Suppressor macrophage treated with lipopolysaccharide for 4 hours (primary cell): ENCODE results near the gene ITGB8.

Source experiments
- DNase-seq: peaks from one replicate; pipeline ENCODE4 v3.0.0-alpha.2; 2020

ITGB8 gene

DNA sequence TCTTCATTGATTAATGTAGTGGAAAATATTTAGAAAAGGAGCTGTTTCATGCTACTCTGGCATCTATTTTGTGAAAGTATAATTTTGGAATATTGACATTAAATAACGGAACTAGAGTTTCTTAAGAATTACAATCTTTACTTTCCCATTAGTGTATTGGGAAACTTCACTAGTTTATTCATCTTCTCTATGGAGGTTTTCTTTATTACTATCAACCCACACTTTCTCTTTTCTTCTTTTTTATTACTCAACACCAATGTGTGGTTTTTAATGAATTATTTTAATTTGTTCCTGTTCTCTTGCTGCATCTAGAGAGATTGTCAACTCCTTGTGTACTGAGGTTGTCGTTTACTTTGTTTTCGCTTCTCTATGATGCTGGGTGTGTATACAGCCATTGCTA lies 20.4 kb upstream of the ITGB8 start:
- peak; percentile 58 for DNase-seq

DNA sequence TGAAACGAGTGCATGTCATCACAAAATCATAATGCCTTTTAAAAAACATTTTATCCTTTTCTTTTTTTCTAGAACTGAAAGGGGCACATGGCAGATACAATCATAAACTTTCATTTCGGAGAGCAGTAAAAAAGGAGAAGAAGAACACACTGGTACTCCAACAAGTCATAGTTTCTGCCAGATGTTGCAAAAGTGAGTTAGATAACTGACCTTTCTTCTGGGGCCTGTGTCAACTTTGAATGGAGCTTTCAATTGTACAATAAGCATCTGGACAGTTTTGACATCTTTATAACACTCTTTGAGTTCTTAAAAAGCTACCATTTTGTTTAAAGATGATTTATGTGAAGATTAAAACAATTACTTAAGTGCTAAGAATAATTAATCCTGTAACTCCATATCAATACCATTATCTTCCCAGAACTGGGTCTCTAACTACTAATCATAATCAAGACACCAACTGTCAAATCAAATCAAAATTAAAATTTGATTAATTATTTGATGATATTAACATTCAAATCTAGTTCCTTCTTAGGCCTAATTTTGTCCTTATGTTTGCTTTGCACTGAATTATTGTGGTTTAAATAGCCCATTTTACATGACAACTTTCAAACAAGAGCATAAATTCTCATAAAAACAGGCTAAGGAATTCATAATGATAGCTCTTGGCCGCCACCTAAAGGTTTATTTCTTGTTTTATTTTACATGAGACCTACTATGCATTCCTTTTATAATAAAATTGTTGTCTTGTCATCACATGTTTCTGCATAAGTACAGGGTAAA lies 19.5 kb upstream of the ITGB8 start:
- DNase-seq: peak; percentile 87

DNA sequence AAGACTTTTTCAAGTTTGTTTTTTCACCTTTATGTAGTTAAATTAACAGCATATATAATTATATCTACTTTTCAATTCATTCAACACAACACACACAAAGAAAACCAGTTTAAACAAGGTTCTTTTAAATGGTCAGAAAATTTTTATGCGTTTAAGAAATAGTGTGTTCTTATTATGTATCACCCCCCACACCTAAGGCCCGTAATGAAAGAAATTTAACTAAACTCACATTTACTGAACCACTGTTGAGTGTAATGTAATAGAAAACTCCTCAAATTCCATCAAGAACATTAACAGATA lies 19.0 kb upstream of the ITGB8 start:
- DNase-seq: no peak

DNA sequence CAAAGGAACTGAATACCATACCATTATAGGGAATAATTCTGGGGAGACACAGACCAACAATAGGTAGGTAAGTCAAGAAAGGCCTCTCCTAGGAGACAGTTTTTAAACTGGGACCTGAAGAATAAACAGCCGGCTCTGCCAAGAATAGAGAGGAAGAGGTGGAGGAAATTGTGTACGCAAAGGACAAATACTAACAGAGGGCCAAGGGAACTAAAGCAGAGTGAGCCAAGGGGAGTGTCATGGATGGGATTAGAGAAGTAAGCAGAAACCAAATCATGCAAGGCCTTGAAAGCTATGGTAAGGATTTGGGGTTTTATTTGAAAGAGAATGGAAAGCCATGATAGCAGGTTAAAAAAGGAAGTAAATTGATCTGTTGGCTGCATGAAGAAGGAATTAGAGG lies 18.1 kb upstream of the ITGB8 start:
- no peak for DNase-seq

DNA sequence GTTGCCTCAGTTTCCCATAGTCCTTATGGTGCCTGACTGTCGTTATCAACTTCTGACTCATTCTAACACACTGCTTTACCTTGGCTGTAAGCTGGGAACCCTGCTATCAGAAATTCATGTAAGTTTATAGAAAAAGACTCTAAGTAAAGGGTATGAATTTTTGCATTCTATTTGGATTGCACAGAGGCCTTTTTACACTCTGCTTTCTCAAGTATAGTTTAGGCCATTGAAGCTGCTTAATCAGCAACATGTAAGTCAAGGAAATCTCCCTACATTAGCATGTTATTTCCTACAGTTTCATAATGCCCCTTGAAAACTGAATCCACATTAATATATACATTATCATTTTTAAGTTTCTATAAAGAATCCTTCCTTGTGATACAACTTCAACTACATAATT lies 17.1 kb upstream of the ITGB8 start:
- DNase-seq: no peak

DNA sequence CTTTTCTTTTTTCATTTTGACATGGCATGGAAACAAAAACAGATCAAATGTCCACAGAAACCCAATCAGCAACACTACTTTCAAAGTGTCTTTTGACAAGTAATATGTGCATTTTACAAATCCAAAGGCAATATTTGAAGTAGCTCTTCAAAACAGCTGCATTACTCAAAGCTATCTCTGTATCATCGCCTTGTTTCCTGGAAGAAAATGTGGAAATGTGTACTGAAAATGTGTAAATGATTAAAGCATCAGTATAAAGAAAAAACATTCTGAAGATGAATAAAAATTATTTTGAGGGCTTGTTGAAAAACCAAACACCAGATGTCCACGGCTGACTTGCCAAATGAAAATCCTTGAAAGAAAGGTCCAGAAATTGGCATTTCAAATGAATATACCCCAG lies 16.5 kb upstream of the ITGB8 start:
- no peak for DNase-seq

DNA sequence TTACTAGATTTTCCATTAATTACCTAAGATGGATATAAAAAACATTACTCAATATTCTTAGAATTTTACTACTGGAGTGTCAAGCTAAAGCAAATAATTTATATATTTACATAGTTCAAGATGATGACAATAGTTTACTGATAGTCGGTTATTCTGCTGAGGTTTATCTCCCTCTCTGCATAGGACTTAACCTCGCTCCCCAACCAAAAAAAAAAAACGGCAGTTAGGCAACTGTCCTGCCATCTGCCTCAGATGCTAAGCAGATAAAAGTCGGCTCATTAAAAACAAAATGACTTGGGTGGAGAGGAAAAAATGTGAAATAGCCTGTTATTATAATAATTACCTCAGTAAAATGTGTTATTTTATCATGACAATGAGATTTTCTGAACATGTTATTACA lies 14.0 kb upstream of the ITGB8 start:
- no peak for DNase-seq

DNA sequence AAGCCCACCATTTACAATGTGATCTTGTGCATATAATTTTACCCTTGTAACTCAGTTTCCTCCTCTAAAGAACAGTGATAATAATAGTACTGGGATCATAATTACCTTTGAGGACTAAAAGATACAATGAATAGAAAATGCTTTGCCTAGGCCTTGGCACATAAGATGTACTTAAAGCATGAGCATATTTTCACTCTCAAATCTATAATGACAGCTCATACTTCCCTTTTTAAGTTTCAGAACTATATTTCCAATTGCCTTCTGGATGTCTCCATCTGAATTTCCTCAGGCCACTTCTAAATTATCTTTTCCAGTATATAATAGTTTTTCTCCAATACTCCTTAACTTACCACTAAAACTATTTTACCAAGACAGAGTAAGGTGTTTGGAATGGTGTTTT lies 13.3 kb upstream of the ITGB8 start:
- peak; percentile 52 for DNase-seq

DNA sequence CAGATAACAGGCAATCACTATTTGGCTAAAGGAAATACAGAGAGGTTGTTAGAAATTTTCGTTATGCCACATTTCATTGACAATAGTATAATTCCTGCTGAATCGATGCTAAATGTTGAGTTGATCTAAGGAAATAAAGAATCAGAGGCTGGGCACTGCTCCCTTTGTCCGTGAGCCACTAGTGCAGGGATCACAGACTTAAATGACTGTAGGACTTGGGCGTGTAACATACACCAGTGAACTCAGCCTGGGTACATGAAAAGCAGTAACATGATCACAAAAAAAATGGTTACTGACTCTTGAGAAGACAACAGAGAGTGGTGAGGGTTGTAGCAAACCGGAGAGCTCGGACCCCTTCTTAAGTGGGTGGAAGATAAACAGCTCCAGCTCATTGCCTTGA lies 11.8 kb upstream of the ITGB8 start:
- no peak for DNase-seq

DNA sequence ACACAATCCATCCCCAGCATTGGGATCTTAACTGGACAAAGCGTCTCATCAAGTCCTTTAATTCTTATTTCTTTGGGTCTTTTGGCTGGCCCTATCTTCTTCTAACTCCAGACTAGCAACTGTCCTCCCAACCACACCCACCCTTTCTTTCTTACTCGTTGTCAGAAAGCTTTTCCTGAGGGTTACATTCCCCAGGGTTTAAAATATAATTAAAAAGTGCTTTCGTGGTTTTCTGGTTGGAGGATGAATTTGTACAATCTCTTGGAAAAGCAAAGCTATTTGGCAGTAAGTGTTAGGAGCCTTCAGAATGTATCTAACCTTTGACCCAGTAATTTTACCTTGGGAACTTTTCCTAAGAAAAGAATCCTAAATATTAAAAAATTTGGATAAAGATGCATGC lies 10.4 kb upstream of the ITGB8 start:
- no peak for DNase-seq

DNA sequence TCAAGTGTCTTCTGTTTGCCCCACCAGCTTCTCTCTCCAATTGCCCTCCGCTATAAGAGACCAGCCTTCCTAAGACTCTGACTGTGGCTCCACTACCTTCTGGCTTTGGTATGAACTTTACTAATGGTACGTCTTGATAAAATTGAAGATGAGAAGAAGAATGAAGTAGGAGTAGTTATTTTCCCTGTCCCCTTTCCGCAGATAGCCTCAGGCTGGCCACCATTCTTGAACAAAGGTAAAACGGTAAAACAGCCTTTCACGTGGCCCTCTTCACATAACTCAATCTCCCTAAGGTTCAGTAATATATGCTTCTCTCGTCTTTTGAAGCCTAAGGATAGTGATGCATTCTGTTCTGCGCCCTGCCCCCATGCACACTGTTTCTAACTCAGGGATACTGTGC lies 9.9 kb upstream of the ITGB8 start:
- no peak for DNase-seq

DNA sequence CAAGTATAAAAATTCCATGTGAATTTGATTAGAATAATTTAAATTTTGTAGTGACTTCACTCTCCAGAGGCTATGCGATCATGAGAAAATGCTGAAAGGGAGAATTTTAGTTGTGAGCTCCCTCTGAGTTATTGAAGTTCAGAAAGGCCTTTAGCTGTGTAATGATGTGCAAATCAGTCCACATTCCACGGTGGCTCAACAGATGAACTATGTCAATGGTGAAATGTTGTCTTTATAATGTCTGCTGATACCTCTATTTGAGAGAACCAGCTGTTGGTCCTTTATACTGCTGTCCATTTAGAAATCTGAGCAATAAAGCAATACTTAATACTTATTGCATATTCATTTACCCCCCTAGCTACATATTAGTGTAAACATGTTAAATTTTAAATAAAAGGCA lies 7.1 kb upstream of the ITGB8 start:
- DNase-seq: no peak

DNA sequence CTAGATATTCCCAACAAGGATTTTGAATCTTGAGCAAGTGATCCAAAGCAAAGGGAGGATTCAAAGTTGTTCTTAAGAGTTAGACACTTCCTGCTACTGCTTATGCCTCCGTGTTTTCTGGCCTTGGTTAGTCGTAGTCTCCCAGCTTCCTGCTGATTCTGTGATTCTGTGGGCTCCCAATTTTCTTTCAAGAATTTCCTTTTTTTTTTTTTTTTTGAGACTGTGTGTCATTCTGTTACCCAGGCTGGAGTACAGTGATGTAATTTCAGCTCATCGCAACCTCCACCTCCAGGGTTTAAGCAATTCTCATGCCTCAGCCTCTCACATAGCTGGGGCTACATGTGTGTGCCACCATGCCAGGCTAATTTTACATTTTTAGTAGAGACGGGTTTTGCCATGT lies 4.4 kb upstream of the ITGB8 start:
- DNase-seq: peak; percentile 42

DNA sequence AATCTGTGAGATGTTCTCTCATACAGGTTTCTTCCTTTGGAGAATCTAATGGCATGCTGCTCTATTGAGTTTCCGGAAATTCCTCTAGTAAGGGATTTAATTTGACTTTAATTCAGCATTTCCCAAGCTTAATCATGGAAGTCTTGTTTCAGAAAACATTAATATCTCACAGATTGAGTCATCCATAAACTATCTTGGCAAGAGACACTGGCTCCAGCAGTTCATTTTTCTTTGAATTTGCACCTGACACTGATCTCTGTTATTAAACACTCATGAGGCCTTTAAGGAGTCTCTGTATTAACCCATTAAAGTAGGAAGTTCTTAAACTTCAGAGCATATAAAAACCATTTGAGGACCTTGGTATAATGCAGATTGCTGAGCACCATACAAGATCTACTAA lies 3.6 kb upstream of the ITGB8 start:
- DNase-seq: no peak

DNA sequence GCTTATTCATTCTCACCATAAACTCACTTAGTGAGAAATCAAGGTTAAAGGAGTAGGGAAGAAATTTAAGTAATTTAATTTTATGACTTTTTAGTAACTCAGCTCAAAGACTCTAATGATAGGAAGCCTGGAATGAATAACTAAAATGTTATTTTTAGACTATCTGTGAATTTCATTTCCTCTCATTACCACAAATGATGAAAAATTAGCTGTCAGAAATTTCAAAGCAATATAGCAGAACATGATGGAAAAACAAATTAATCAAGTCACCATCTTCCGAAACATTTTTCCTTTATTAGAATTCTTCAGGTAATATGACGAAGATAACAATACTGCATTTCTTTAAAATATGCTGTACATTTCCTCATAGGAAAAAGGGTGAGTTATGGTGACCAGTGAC lies 2.7 kb upstream of the ITGB8 start:
- DNase-seq: no peak

DNA sequence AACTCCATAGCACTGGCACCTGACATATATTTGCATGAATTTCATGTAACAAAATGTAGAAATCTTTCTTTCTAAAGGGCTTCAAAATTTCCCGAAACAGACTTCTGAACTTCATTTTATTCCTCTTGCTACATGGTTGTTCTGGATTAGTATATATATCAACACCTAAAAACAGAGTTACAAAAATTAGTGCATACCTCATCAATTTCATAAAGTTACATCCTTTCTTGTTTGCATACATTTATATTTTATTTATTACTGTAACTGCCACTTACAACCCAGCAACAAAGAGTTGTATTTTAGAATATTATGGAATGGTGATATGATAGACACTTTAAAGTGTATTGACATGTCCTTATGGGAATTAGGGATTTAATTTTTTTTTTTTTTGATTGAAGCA lies 2.0 kb upstream of the ITGB8 start:
- no peak for DNase-seq

DNA sequence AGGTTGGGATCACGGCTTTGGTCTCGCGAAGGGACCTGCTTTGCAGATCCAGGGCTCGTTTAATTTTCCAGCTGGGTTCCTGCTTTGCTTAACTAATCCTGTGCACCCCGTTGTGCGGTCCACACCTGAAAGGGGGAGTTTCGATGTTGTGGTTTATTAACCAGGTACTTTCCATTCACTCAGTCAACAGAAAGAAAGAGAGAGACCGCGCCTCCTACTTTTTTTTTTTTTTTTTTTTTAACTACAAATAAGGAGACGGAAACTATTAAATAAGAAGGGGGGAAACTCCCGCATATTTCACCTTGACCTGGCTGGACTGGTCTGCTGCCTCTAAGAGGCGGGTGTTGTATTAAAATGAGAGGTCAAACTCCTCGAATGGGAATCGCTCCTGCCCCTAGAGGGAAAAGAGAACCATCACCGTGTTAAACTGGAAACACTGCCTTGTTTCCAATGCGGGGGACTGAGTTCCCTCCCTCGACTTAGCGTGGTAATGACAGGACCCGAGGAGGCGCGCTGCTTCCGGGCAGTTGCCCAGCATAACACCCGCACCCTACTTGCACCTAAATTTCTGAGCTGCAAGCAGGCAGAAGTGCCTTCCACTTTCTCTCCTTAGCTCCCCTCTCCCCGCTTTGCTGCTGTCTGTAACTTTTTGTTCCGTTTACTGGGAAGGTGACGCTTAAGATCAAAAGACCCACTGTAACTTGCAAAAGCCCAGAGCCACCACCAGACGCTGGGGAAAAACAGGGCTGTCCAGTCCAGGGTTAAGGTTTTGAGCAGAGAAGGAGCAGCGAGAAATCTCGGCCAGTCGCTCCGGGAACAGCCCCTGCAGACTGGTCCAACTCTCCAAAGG lies 1.1 kb upstream of the ITGB8 start:
- peak; percentile 86 for DNase-seq

DNA sequence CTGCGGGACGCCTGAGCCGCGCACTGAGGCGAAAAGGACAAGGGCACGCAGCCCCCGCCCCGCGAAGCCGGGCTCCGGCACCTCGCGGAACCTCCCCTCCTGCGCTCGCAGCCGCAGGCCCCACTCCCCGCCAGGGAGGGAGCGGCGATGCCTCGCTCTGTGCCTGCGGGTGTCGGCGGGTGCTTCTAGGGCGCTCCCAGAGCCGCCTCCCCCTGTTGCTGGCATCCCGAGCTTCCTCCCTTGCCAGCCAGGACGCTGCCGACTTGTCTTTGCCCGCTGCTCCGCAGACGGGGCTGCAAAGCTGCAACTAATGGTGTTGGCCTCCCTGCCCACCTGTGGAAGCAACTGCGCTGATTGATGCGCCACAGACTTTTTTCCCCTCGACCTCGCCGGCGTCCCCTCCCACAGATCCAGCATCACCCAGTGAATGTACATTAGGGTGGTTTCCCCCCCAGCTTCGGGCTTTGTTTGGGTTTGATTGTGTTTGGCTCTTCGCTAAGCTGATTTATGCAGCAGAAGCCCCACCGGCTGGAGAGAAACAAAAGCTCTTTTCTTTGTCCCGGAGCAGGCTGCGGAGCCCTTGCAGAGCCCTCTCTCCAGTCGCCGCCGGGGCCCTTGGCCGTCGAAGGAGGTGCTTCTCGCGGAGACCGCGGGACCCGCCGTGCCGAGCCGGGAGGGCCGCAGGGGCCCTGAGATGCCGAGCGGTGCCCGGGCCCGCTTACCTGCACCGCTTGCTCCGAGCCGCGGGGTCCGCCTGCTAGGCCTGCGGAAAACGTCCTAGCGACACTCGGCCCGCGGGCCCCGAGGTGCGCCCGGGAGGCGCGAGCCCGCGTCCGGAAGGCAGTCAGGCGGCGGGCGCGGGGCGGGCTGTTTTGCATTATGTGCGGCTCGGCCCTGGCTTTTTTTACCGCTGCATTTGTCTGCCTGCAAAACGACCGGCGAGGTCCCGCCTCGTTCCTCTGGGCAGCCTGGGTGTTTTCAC lies 519 bp downstream of the ITGB8 start:
- DNase-seq: peak; percentile 67

DNA sequence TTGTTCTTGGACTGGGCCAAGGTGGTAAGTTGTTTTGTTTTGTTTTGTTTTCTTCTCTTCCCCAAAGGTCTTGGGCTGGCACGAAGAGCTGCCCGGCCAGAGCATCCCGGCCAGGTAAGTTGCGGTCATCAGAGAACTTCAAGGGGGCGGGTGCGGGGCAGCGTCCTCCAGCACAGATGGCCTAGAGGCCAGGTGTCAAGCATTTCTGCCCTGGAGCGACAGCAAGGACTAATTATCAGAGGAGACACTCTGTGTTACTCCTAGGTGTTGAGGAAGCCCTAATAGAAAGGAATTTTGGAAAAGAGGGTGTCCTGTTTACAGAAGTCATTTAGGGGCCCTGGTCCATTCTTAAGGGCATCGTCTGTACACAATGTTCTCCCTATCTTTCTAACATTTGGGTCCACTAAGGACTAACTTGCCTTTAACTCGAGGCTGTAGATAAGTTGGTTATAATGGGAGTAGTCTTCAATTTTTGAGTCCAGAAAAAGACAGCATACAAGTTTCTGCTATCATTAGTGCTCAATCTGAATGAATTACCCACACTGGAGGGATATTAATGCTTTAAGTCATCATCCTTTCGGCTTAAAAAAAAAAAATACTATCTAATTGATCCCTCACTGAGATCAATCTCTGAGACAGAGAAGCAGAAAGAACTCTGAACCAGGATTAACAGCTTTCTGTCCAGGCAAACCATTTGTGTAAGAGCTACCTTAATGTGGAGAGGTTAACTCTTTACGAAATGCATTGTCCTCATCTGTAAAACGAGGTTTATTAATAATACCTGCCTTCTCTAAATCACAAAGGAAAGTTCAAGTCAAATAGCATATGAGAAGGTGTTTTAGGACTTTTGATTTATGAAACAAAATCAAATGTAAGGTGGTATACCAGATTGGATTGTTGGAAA lies 1.5 kb downstream of the ITGB8 start:
- peak; percentile 27 for DNase-seq

DNA sequence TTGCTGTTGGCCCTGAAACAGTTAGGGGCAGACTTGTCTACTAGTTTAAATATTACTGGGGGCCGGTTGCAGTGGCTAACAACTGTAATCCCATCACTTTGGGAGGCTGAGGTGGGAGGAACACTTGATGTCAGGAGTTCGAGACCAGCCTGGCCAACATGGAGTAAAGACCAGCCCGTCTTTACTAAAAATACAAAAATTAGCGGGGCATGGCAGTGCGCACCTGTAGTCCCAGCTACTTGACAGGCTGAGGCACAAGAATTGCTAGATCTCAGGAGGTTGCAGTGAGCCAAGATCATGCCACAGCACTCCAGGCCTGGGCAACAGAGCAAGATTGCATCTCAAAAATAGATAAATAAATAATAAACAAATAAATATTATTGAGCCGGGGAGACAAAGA lies 7.6 kb downstream of the ITGB8 start:
- no peak for DNase-seq

DNA sequence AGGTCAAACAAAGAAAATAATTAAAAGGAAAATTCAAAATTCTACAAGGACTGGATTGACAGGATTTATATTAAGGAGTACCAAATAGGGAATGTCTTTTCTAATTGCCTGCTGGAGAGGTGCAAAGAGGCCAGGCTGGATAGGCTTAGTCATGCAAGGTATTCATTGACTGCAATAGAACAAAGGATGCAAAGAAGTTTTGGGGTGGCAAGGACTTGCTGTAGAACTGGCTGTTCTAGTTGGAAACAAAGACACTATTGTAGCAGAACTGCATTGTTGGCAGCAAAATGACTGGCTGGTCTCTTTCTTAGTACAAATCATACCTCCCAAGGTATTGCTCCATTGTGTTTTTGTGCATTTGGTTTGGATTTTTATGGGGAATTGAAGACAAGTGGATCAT lies 10.1 kb downstream of the ITGB8 start:
- DNase-seq: no peak

DNA sequence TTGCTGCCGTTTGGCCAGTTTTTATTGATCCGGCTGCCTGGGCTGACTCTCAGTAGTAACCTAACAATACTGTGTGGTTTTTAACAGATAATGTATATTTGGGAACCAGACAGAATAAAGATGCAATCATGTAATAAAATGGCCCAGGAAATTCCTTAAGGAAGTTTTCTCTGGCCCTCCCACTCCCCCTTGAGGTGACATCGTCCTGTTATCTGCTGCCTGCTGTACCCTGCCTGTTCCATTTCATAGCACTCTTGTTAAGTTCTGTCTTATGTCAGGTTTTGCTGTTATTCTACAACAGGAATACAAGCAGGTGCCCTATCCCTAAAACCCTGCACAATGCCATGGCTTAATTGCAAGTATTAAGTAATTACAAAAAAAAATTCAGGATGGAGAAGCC lies 12.5 kb downstream of the ITGB8 start:
- DNase-seq: no peak
